Loucy (cell line): ENCODE data around the gene LNPEP.

Experiments
- CTCF ChIP-seq: fragments of 200-600 bp; sonication (generic); conservative IDR thresholded peaks from 2 replicates; pipeline ENCODE4 v1.5.1; 2014; ENCODE audit warnings: mild to moderate bottlenecking, antibody characterized with exemption, low read length
- EZH2phosphoT487 ChIP-seq: fragments of 200-600 bp; IDR thresholded peaks from 2 replicates; pipeline ENCODE4 v1.6.1; 2018; ENCODE audit warnings: antibody characterized with exemption, mild to moderate bottlenecking, moderate library complexity, borderline replicate concordance

DNA sequence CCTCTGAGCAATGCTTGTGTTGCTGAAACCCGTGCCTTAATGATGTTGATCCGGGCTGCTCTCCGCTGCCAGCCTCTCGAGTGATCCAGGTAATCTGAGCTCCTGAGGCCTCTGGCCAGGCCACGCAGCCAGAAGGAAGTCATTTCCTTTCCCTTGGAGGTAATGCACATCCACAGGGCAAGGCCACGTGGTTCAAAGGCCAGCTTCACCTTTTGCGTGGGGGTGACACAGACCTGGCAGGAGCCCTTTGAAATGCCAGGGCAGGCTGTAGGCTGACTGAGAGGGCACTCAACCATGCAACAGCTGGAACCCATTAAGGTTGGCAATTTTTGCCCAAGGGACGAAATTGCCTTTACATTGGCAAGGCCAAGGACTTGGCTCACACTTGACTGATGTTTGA is 126.2 kb downstream of the LNPEP start:
- TF ChIP-seq CTCF (no peak), EZH2phosphoT487 (no peak)
